Retina (tissue), 1 donor: Measurements from ENCODE around the gene RELN.
A peak's percentile ranks its signal among the peaks of the same experiment; 100 is the strongest.

ENCODE experiments used
- DNase-seq: peaks from one replicate; pipeline ENCODE4 v3.0.0-alpha.2; 2016

The RELN gene

GRCh38 chr7:103668279-103668941, 321.0 kb downstream of the RELN start:
- peak; percentile 56 for DNase-seq

DNA sequence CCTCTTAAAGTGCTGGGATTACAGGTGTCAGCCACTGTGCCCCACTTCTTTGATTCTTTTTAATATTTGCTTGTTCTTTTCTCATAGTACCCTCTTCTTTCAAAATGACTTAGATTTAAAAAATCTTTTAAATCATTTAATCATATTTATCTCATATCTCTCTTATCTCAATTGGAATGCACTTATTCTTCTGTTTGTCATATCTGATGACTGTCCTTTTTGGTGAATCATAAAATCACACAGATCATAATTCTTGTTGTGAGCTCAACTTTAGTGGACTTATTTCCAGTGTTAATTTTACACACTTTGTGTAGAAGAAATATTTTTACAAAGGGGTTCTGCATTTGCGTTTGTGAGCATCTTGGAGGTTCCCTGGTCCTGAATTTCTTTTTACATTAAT, 323.1 kb downstream of the RELN start:
- DNase-seq, result no peak

GRCh38 chr7:103664577-103664976, 324.9 kb downstream of the RELN start:
- no peak for DNase-seq

DNA sequence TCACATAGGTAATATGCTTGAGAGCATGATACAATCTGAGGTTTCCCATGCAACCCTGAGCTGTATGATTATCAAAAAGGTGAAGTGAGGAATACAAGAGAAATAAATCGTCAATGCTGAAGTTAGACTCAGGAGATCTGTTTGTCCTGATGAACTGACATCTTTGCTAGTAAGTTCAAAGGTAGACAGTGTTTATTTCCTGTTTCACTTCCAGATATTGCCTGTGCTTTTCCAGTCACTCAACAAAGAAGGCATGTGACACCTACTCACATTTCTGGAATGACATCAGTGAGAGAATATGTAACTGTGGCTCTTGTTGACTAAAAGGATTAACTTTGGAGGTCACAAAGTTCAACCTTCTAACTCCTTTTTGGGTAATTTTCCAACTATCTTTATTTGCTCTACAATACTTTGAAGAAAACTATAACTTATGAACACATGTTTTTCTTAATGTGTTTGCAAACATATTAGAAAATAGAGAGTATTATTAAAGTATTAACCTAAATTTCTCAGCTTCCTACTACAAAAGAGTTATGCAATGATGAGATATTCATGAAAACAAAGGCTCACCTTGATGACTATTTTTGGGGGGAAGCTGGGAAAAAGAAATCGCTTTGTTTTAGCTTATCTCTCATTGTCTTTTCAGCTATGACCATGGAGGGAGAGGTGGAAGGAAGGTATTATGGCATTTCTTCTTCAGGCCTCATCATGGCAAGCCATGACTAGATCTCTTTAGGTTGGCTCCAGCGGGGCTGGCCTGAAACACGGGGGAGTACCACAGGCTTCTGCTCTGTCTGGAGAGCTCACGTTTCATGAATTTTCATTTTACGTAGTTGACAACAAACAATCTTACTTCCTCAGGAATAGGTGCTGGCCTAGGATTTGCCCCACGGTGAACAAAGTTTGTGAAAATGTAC, 328.7 kb downstream of the RELN start:
- DNase-seq, result no peak

DNA sequence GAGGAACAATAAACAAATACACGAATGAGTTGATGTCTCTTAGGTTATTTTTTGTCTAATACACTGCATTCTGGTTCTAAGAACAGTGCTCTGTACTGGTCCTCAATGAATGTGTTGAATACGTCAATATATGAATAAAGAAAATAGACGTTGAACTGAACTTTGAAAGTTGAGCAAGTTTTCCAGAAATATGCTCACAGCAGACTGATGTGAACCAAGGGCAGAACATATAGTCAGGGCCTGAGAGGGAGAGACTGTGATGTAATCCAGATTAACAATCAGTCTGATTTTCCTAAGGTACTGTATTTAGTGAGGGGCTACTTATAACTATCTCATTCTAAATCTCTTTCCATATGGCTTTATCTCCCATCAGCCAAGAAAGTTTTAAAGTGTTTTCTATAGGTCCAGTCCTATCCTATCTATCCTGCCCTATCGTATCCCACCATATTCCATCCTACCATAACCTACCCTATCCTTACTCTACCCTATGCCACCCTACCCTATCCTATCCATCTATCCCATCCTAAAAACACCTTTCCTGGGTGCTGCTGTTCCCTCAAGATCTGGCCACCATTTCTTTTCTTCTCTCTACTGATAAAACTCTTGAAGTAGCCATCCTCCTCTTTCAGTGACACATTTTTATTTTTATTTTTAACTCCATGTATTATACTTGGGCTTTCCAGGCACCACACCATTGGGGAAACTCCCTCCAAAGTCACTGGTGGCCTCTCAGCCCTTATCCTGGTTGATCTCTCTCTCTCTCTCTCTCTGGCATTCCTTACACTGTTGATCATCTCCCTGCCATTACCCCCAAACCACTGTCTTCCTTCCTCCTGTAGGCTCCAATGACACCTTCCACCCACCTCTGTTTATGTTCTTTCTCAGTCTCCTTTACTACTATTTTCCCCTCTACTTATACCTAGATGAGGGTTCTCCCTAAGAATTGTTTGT, 331.1 kb downstream of the RELN start:
- DNase-seq, result no peak

DNA sequence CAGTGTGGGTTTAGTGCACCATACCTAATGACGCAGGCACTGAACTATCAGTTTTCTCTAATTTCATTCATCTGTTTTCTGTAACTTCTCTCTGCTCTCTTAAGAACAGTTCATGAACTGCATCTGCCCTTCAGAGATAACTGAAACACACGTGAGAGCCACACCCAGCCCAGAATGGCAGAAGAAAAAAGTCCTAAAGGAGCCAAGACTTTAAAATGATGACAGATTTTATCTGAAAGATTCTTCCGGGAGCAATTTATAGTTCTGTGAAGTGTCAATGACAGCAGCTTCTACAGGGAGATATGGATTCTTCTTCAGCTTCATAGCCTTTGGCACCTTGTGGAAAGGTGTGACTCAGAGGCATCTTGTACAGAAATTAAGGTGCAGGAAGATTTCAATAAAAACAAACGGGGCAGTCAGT, 332.0 kb downstream of the RELN start:
- DNase-seq, result no peak

DNA sequence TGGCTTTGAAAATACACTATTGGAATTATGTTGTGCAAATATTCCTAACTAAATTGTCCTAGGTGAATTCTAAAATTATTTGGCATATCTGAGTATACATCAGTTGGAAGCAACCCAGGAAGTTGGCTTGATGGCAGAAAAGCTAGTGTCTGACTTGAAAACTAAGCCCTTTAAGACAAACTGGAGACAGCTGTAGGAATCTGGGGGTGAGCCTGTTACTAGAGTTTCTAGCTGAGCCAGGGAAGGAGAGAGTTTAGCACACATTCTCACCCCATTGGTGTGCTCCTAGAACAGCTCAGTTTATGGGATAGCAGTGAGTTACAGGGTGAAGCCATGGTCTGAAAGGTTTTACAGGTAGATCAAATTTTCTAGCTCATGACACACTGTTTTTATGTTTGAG, 333.2 kb downstream of the RELN start:
- no peak for DNase-seq

- DNase-seq, result no peak
Observed at GRCh38 chr7:103651593-103652377, 337.7 kb downstream of the RELN start.

DNA sequence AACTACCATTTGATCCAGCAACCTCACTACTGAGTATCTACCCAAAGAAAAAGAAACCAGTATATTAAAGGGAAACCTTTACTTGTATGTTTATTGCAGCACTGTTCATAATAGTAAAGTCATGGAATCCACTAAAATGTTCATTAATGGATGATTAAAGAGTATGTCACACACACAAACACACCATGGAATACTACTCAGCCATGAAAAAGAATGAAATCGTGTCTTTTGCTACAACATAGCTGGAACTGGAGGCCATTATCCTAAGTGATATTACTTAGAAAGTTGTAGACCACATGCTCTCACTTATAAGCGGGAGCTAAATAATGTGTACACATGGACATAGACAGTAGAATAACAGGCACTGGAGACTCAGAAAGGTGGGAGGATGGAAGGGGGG, 340.4 kb downstream of the RELN start:
- DNase-seq, result no peak

DNA sequence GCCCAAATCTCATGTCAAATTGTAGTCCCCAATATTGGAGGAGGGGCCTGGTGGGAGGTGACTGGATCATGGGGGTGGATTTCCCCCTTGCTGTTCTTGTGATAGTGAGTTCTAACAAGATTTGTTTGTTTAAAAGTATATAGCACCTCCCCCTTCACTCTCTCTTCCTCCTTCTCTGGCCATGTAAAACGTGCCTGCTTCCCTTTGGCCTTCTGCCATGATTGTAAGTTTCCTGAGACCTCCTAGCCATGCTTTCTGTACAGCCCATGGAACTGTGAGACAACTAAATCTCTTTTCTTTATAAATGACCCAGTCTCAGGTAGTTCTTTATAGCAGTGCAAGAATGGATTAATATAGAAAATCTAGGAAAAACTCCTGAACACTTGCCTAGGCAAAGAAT, 341.3 kb downstream of the RELN start:
- DNase-seq, result no peak

- DNase-seq, result no peak
Observed at GRCh38 chr7:103644319-103644718, 345.1 kb downstream of the RELN start.

DNA sequence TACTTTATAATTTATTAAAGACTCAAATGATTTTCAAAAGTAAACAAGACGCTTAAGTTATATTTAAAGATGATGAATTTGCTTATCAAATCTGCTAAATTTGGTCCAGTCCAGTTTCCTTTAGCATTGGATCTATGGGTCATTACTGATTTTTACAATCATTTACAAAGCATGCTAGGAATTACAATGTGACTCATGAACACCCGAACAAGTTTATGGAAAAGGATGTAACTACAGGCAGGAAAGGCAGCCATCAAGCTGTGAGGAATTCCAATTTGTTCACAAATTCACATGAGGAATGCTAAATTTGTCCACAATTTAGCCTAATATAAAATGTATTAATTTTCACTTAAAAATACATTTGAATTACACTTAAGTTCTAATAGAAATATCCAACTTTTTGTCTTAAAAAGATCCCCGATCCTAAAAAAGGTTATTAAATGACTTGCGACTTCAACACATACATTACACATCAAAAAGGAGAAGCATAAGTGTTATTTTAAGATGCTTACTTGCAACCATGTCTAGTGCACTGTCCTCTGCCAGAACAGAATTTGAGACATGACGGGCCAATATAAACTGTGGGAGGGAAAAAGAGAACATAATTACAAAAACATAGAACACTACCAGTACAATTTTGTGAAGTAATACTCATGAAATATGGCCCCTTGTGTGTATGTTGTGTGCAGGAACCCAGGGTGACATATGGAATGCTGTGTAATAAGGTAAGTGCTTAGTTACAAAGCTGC, 349.3 kb downstream of the RELN start:
- no peak for DNase-seq

DNA sequence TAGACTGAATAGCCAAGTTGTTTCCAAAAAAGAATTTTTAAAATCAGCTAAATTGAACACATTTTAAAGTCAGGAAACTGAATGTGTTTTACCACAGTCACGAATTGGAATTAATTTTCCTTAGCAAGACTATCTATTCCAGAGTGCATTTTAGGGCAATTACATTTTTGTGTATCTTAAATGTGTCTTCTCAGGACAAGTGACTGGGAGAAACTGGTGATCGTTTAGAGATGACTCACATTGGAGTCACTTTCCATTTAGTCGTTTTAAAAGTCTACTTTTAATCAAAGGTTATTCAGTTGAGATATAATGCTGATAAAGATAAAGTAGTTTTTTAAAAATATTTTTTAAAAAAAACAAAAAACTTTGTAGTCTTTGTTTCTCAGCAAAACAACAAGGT, 351.7 kb downstream of the RELN start:
- DNase-seq, result no peak

- DNase-seq, result no peak
Observed at GRCh38 chr7:103637094-103637493, 352.4 kb downstream of the RELN start.

DNA sequence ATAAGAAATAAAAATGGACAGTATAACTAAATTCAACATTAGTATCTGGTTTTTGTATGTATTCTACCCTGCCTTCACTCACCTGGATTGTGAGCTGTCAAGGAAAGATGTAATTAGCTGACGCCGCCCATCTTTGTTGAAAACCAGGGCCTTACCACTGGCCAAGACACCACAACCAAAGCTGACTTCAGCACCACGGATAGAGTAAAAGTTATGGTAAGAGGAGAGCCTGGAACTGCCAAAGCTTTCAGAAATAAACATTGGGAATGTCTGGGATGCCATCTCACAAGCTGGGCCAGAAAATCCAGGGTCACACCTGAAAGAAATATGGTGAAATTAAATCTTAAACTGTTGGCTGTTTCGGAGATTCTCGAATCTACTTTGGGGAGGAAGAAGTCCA, 353.3 kb downstream of the RELN start:
- no peak for DNase-seq

DNA sequence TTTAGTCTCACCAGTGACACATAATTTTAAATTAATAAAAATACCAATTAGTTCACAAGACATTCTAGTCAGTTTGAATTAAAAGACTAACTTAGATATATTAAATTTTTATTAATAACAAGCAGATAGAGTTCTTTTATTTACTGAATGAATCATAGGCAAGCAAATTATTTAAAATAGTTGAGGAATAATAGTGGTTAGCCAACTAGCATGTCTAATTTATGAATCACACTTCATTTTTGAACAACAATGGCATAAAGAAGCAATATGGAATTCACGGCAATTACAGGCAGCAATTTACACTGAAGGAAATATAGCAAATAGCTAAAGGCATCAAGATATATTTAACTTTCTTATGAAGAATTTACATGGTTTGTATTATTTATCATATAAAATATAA, 356.5 kb downstream of the RELN start:
- DNase-seq, result no peak

DNA sequence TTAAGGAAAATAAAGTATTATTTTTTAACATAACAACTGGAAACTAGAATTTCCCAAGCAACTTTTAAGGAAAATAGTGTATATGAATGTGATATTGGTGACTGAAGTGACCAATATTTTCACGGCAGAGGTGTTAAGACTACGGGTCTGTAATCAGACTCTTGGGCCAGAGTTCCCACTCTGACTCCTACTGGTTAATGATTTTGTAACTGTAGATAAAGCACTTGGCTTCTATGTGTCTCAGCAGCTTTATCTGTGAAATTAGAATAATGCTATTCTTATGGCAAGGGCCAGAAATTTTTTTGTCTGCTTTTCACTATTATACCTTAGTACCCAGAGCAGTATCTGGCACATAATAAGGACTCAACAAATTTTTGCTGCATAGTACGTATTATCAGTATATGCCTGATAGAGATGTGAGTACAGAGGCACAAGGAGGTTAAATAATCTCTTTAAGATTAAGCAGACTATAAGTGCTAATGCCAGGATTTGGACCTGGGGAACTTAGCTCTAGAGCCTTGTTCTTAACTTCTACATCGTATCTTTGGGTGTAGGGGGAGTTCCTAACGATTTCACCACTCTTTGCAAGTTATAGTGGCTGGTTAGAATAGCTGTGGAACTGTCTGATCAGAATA, 357.3 kb downstream of the RELN start:
- no peak for DNase-seq

DNA sequence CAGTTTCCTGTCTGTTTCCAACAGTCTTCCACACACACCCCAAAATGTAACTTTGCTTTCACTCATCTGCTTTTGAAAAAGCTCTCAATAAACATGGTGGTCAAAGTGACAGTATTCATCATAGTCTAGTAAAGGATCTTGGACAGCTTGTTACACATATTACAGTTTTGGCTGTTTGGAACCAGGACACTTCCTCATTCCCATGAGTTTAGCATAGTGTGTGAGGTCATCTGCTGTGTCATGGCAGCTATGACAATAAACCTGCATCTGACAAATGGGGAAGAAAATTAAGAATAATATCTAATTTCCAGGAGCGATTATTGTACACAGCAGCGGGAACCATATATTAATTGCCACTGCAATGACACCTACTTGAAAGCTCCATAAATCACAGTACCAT, 359.1 kb downstream of the RELN start:
- no peak for DNase-seq

GRCh38 chr7:103628742-103629141, 360.7 kb downstream of the RELN start:
- DNase-seq, result no peak

- no peak for DNase-seq
Observed at GRCh38 chr7:103626776-103627175, 362.7 kb downstream of the RELN start.

DNA sequence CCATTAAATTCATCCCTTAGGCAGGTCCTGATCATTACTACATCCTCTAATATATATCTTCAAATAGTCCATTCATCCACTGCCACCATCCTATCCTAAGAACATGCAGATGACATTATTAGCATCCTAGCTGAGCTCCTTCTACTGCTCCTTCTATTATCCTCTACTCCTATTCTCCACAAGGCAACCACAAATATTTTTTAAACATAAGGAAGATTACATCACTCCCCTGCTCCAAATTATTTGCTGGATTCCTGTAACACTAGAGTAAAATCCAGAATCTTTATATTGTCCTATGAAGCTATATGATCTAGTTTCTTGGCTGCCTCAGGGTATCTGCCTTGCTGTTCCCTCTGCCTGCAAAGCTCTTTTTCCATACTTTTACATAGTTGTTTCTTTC, 367.2 kb downstream of the RELN start:
- DNase-seq, result no peak
